ENCODE data around the gene CNGB1. TPM values are rescaled to one million over a fixed set of nuclear protein-coding genes. Genes with fewer than 3 reads are reported as not detected.
"Not testable (repeated sequence)": the region's sequence is repeated elsewhere in the genome, so short reads cannot be mapped to it uniquely, and the experiment has no call there.

CNGB1 gene
- total RNA-seq, 1 donor from 2014 or later, result not detected

- ATAC-seq (no peak), DNase-seq (ENCODE audit: low spot score) (no peak)
These were observed 59.2 kb downstream of the CNGB1 start for GRCh38 chr16:57911743-57912142.

GRCh38 chr16:57910696-57911095 is 60.2 kb downstream of the CNGB1 start:
- DNase-seq (ENCODE audit: low spot score) (no peak), ATAC-seq (no peak)

GRCh38 chr16:57908409-57908987 is 62.4 kb downstream of the CNGB1 start:
- DNase-seq (ENCODE audit: low spot score), result no peak

GRCh38 chr16:57906382-57907316 is 64.3 kb downstream of the CNGB1 start:
- DNase-seq (ENCODE audit: low spot score), result no peak
- peak; percentile 65 for ATAC-seq

More at GRCh38 chr16:57908409-57908987, 62.4 kb downstream of the CNGB1 start:
- ATAC-seq, result no peak

GRCh38 chr16:57904101-57904500 is 66.8 kb downstream of the CNGB1 start:
- ATAC-seq, result no peak
- no peak for DNase-seq (ENCODE audit: low spot score)

GRCh38 chr16:57903656-57904055 is 67.3 kb downstream of the CNGB1 start:
- DNase-seq (ENCODE audit: low spot score) (no peak), ATAC-seq (no peak)

GRCh38 chr16:57901480-57902069 is 69.4 kb downstream of the CNGB1 start:
- ATAC-seq, result no peak
- no peak for DNase-seq (ENCODE audit: low spot score)

GRCh38 chr16:57900796-57901479 is 70.0 kb downstream of the CNGB1 start:
- no peak for ATAC-seq
- no peak for DNase-seq (ENCODE audit: low spot score)

GRCh38 chr16:57899771-57900661 is 70.9 kb downstream of the CNGB1 start:
- ATAC-seq (peak; percentile 87), DNase-seq (ENCODE audit: low spot score) (peak; percentile 73)

- no peak for DNase-seq (ENCODE audit: low spot score)
- ATAC-seq, result no peak
These were observed 72.0 kb downstream of the CNGB1 start for GRCh38 chr16:57898961-57899360.

GRCh38 chr16:57897996-57898395 is 72.9 kb downstream of the CNGB1 start:
- no peak for DNase-seq (ENCODE audit: low spot score)
- no peak for ATAC-seq

GRCh38 chr16:57897053-57897784 is 73.7 kb downstream of the CNGB1 start:
- ATAC-seq (no peak), DNase-seq (ENCODE audit: low spot score) (no peak)

GRCh38 chr16:57895081-57895547 is 75.8 kb downstream of the CNGB1 start:
- ATAC-seq; DNase-seq (ENCODE audit: low spot score): not testable (repeated sequence)

- peak; percentile 69 for ATAC-seq
- DNase-seq (ENCODE audit: low spot score), result peak; percentile 66
These were observed 76.4 kb downstream of the CNGB1 start for GRCh38 chr16:57894390-57895080.

GRCh38 chr16:57893559-57894389 is 77.2 kb downstream of the CNGB1 start:
- ATAC-seq, result peak; percentile 62
- DNase-seq (ENCODE audit: low spot score), result peak; percentile 84

GRCh38 chr16:57893217-57893558 is 77.7 kb downstream of the CNGB1 start:
- ATAC-seq (no peak), DNase-seq (ENCODE audit: low spot score) (no peak)

GRCh38 chr16:57892447-57893096 is 78.4 kb downstream of the CNGB1 start:
- no peak for ATAC-seq
- DNase-seq (ENCODE audit: low spot score), result no peak

Data from left lobe of liver (tissue), 2 donors.